SK-N-SH (cell line): ENCODE measurements around the gene PALM. TPM values are rescaled to one million over a fixed set of nuclear protein-coding genes. Genes with fewer than 3 reads are reported as not detected.

ENCODE experiments used
- CTCF ChIA-PET: fragments of 300-600, 350-600 bp; formaldehyde crosslinking; extraction: SDS; loops from one replicate; lab custom pipeline; 2021; lab: Yijun Ruan, JAX
- POLR2A ChIA-PET: fragments of 350-600 bp; sonication (Branson Sonifier 250); formaldehyde crosslinking; extraction: SDS; loops from one replicate; lab custom pipeline; 2020; ENCODE audit warnings: antibody characterized with exemption, inconsistent platforms; lab: Yijun Ruan, JAX
- DNase-seq: peaks from one replicate; pipeline ENCODE4 v3.0.0; 2012
- H2AFZ ChIP-seq: fragments of 200-600 bp; sonication (generic); 2 replicates; pipeline ENCODE4 v1.8.1; 2016; ENCODE audit warnings: antibody characterized with exemption, mild to moderate bottlenecking, low read depth
- H3F3A ChIP-seq: fragments of 200-600 bp; sonication (generic); replicated peaks from 2 replicates; pipeline ENCODE3; 2016; ENCODE audit warnings: antibody characterized with exemption, mild to moderate bottlenecking; ENCODE audit not compliant: insufficient read depth
- H3K27ac ChIP-seq, 2 experiments: fragments of 200-500 bp in 1 of 2; fragments of 200-600 bp in 1 of 2; sonication (Bioruptor generic) in 1 of 2; sonication (generic), shearing (Covaris generic) in 1 of 2; 2 replicates each; pipeline versions ENCODE4 v1.5.1 to v1.6.1; 2014 to 2016; ENCODE audit warnings: low read depth in 2 of 2, inconsistent platforms in 1 of 2, low read length in 1 of 2, mild to moderate bottlenecking in 1 of 2, mixed read lengths in 1 of 2
- H3K27me3 ChIP-seq: fragments of 200-600 bp; sonication (generic), shearing (Covaris generic); 2 replicates; pipeline ENCODE4 v1.6.1; 2016; ENCODE audit warnings: mixed run types; ENCODE audit not compliant: insufficient read depth
- H3K36me3 ChIP-seq, 2 experiments: fragments of 200-500 bp in 1 of 2; fragments of 200-600 bp in 1 of 2; sonication (Bioruptor generic) in 1 of 2; sonication (generic) in 1 of 2; replicated peaks in 1 of 2; 2 replicates each; pipeline versions ENCODE3 to v1.5.1; 2014 to 2016; ENCODE audit warnings: low read length in 1 of 2, mild to moderate bottlenecking in 1 of 2; ENCODE audit not compliant: insufficient read depth in 2 of 2, control insufficient read depth in 1 of 2
- H3K4me1 ChIP-seq, 2 experiments: fragments of 200-500 bp in 1 of 2; fragments of 200-600 bp in 1 of 2; sonication (Bioruptor generic) in 1 of 2; sonication (generic), shearing (Covaris generic) in 1 of 2; 2 replicates each; pipeline versions ENCODE4 v1.5.1 to v1.6.1; 2014 to 2016; ENCODE audit warnings: low read depth in 1 of 2, low read length in 1 of 2, mixed run types in 1 of 2; ENCODE audit not compliant: insufficient read depth in 2 of 2, control insufficient read depth in 1 of 2
- H3K4me2 ChIP-seq: fragments of 200-600 bp; sonication (generic), shearing (Covaris generic); 2 replicates; pipeline ENCODE4 v1.6.1; 2017; ENCODE audit warnings: mixed run types
- H3K4me3 ChIP-seq, 2 experiments: fragments of 200-500 bp in 1 of 2; fragments of 200-600 bp in 1 of 2; sonication (Bioruptor generic) in 1 of 2; sonication (generic), shearing (Covaris generic) in 1 of 2; 2 replicates each; pipeline versions ENCODE4 v1.5.1 to v1.8.1; 2014 to 2016; ENCODE audit warnings: low read depth in 2 of 2, inconsistent platforms in 1 of 2, low read length in 1 of 2, mild to moderate bottlenecking in 1 of 2, mixed read lengths in 1 of 2, moderate library complexity in 1 of 2
- H3K79me2 ChIP-seq: fragments of 200-600 bp; sonication (generic); 2 replicates; pipeline ENCODE4 v1.8.1; 2017; ENCODE audit warnings: mild to moderate bottlenecking; ENCODE audit not compliant: insufficient read depth
- H3K9ac ChIP-seq: fragments of 200-600 bp; sonication (generic); 2 replicates; pipeline ENCODE4 v1.6.1; 2017; ENCODE audit warnings: mixed run types
- H3K9me2 ChIP-seq: fragments of 200-600 bp; sonication (generic); 2 replicates; pipeline ENCODE4 v1.6.1; 2017; ENCODE audit warnings: mixed run types
- H3K9me3 ChIP-seq: fragments of 200-600 bp; sonication (generic); 2 replicates; pipeline ENCODE4 v1.6.1; 2017; ENCODE audit warnings: mixed run types, mild to moderate bottlenecking, moderate library complexity
- H4K20me1 ChIP-seq: fragments of 200-600 bp; sonication (generic); 2 replicates; pipeline ENCODE4 v1.6.1; 2017; ENCODE audit warnings: mild to moderate bottlenecking, mixed run types; ENCODE audit not compliant: insufficient read depth
- CHD2 ChIP-seq: fragments of 150-350 bp; IDR thresholded peaks from 2 replicates; pipeline ENCODE4 v1.6.1; 2018; ENCODE audit warnings: low read length; ENCODE audit not compliant: partially characterized antibody
- EZH2phosphoT487 ChIP-seq: fragments of 200-600 bp; sonication (generic); IDR thresholded peaks from 2 replicates; pipeline ENCODE4 v1.6.1; 2017; ENCODE audit warnings: low read depth, mixed run types, mild to moderate bottlenecking, antibody characterized with exemption, moderate library complexity, borderline replicate concordance
- FOXJ3 ChIP-seq: sonication (generic); formaldehyde crosslinking; IDR thresholded peaks from 2 replicates; pipeline ENCODE4 v1.5.1; 2020; ENCODE audit warnings: mild to moderate bottlenecking, missing genetic modification reagents
- FOXM1 ChIP-seq: IDR thresholded peaks from 2 replicates; pipeline ENCODE4 v1.4.0; 2012; ENCODE audit warnings: low read depth, mild to moderate bottlenecking
- GABPA ChIP-seq: IDR thresholded peaks from 2 replicates; pipeline ENCODE4 v1.4.0; 2012; ENCODE audit warnings: low read depth, mild to moderate bottlenecking
- GATA2 ChIP-seq: sonication (generic); formaldehyde crosslinking; IDR thresholded peaks from 2 replicates; pipeline ENCODE4 v1.5.0; 2020; ENCODE audit warnings: mild to moderate bottlenecking, missing genetic modification reagents
- MAX ChIP-seq: IDR thresholded peaks from 2 replicates; pipeline ENCODE4 v1.4.0; 2012; ENCODE audit warnings: low read depth
- NRF1 ChIP-seq: IDR thresholded peaks from 2 replicates; pipeline ENCODE4 v1.6.1; 2012; ENCODE audit warnings: low read depth, mild to moderate bottlenecking, low read length
- PBX3 ChIP-seq: IDR thresholded peaks from 2 replicates; pipeline ENCODE4; 2012
- POLR2AphosphoS5 ChIP-seq: IDR thresholded peaks from 2 replicates; pipeline ENCODE4 v1.6.1; 2012; ENCODE audit warnings: low read depth, low read length
- RAD21 ChIP-seq: IDR thresholded peaks from 2 replicates; pipeline ENCODE4 v1.6.1; 2012; ENCODE audit warnings: mild to moderate bottlenecking, low read length
- RCOR1 ChIP-seq: fragments of 150-350 bp; IDR thresholded peaks from 2 replicates; pipeline ENCODE4 v1.6.1; 2017; ENCODE audit warnings: antibody characterized with exemption, low read length
- RFX5 ChIP-seq: IDR thresholded peaks from 2 replicates; pipeline ENCODE4 v1.6.1; 2012; ENCODE audit warnings: mild to moderate bottlenecking, improper control_type of control experiment, low read length
- SIN3A ChIP-seq: IDR thresholded peaks from 2 replicates; pipeline ENCODE4 v1.6.1; 2012; ENCODE audit warnings: low read depth, mild to moderate bottlenecking, low read length, moderate library complexity, borderline replicate concordance
- SMC3 ChIP-seq: IDR thresholded peaks from 2 replicates; pipeline ENCODE4 v1.6.1; 2012; ENCODE audit warnings: low read depth, low read length, improper control_type of control experiment
- TCF12 ChIP-seq: IDR thresholded peaks from 2 replicates; pipeline ENCODE4 v1.4.0; 2012
- TEAD4 ChIP-seq: IDR thresholded peaks from 2 replicates; pipeline ENCODE4 v1.4.0; 2012; ENCODE audit warnings: mild to moderate bottlenecking, borderline replicate concordance; ENCODE audit not compliant: insufficient read depth
- USF1 ChIP-seq: IDR thresholded peaks from 2 replicates; pipeline ENCODE4 v1.4.0; 2012; ENCODE audit warnings: low read depth, borderline replicate concordance
- YY1 ChIP-seq: IDR thresholded peaks from 2 replicates; pipeline ENCODE4 v1.4.0; 2012; ENCODE audit warnings: low read depth, mild to moderate bottlenecking
- ZBTB33 ChIP-seq: IDR thresholded peaks from 2 replicates; pipeline ENCODE4 v1.4.0; 2012; ENCODE audit warnings: low read depth, borderline replicate concordance
- WGBS: methylation state at CpG from one replicate; pipeline ENCODE4 v1.1.6; 2017; ENCODE audit warnings: low lambda C conversion rate; 5-methylcytosine and 5-hydroxymethylcytosine counted together
- polyA plus RNA-seq, 3 experiments: library from polyadenylated mRNA; depleted of rRNA; stranded (reverse); fragments of >200 nt; gene quantifications; 2 replicates each; pipeline ENCODE4 v1.2.3, GENCODE V29; 2012

The PALM gene
- polyA plus RNA-seq, 1 of the 3 experiments (the other 2 are of a cell fraction): 15.6 TPM

DNA sequence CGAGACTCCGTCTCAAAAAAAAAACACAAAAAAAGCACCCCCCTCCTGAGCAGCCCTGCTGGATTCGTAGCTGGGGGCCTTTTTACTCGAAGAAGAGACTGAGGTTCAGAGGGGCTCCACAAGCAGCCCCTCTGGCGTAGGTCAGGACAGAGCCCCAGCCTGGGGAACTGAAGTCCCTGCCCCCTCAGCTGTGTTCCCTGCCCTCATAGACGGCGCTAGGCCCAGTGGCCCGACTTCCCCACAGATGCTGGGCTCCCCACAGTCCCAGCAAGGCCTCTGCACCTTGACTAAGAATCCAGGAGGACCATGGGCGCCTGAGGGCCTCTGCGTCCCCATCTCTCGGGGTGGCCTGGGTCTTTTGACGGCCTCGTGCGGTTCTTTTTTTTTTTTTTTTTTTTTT, 41.1 kb downstream of the PALM start:
- Histone ChIP-seq H3K9me3 (no peaks in the 10 kb centered on the region), H2AFZ (no peak overlapping the region), H3K9ac (no peak overlapping the region), H3K9me2 (no peaks in the 10 kb centered on the region), H3K36me3 (no peaks in the 10 kb centered on the region), H3K27ac (no peak overlapping the region), H4K20me1 (no peaks in the 10 kb centered on the region), H3K4me1 (no peaks in the 10 kb centered on the region), H3K4me3 (no peak overlapping the region), H3K4me2 (no peak overlapping the region), H3K79me2 (no peaks in the 10 kb centered on the region), H3K27me3 (no peaks in the 10 kb centered on the region), H3F3A (peaks cover 2% of the 10 kb centered on the region)
- ChIA-PET POLR2A (no interaction called here), CTCF (interaction anchor here (0.9 to 1.5 kb wide), 2 partner anchors 8 to 16 kb away, joined by 3 to 5 read pairs; no protein-coding TSS in a partner anchor)
- TF ChIP-seq POLR2AphosphoS5: no peak
- TF ChIP-seq SIN3A: no peak
- TF ChIP-seq GATA2 (CRISPR knock-in tag): no peak
- TF ChIP-seq MAX: no peak
- no peak for TF ChIP-seq SMC3
- TF ChIP-seq USF1: no peak
- TF ChIP-seq EZH2phosphoT487: no peak
- TF ChIP-seq TCF12: no peak
- TF ChIP-seq PBX3: no peak
- no peak for TF ChIP-seq NRF1
- TF ChIP-seq CHD2: no peak
- no peak for TF ChIP-seq RCOR1
- no peak for TF ChIP-seq RFX5
- no peak for TF ChIP-seq FOXM1
- TF ChIP-seq TEAD4: no peak
- TF ChIP-seq FOXJ3 (CRISPR knock-in tag): no peak
- TF ChIP-seq YY1: no peak
- TF ChIP-seq GABPA: no peak
- no peak for TF ChIP-seq ZBTB33
- no peak for TF ChIP-seq RAD21
- DNase-seq: no peak
- 78% methylated on average over 14 of the region's 14 CpGs for WGBS
